ENCODE data around the gene CCL20.

- no peak for TF ChIP-seq CTCF (IDR thresholded peaks at IDR 0.05; ENCODE audit: low read depth, low read length, poor library complexity, severe bottlenecking)
- no peak for TF ChIP-seq EZH2phosphoT487 (IDR thresholded peaks at IDR 0.05; ENCODE audit: borderline replicate concordance, low read length)
Observed at GRCh38 chr2:227813229-227813561, 447 bp upstream of the CCL20 start.

Measured in DOHH2 (cell line).